Activated CD4-positive, alpha-beta T cell treated with anti-CD3 and anti-CD28 coated beads for 36 hours (primary cell): Measurements from ENCODE around the gene MOK. TPM values are rescaled to one million over a fixed set of nuclear protein-coding genes. Genes with fewer than 3 reads are reported as not detected.

Experiments used
- ATAC-seq: fragments of 200-7000 bp; cut with Tn5 transposase; one replicate; pipeline ENCODE4 v1.10.0; 2021; ENCODE audit warnings: mild to moderate bottlenecking, moderate library complexity
- CTCF ChIA-PET: fragments of 350-600 bp; sonication (Branson Sonifier 250); formaldehyde crosslinking; loops from one replicate; lab custom pipeline; 2021; ENCODE audit warnings: antibody characterized with exemption; lab: Charles Lee
- POLR2A ChIA-PET: fragments of 350-600 bp; sonication (Branson Sonifier 250); formaldehyde crosslinking; loops from one replicate; lab custom pipeline; 2021; ENCODE audit warnings: antibody characterized with exemption, inconsistent platforms; lab: Charles Lee
- DNase-seq: peaks from one replicate; pipeline ENCODE4 v3.0.0-alpha.2; 2020
- H3K27ac Mint-ChIP-seq: one replicate; pipeline ENCODE4 v1.8.0; 2021; ENCODE audit warnings: mixed read lengths
- H3K27me3 Mint-ChIP-seq: one replicate; pipeline ENCODE4 v1.8.0; 2021; ENCODE audit warnings: mixed read lengths
- H3K36me3 Mint-ChIP-seq: one replicate; pipeline ENCODE4 v1.8.0; 2021; ENCODE audit warnings: low read depth, mixed read lengths
- H3K4me1 Mint-ChIP-seq: one replicate; pipeline ENCODE4 v1.8.0; 2021; ENCODE audit warnings: mixed read lengths
- H3K4me3 Mint-ChIP-seq: one replicate; pipeline ENCODE4 v1.8.0; 2021; ENCODE audit warnings: mild to moderate bottlenecking, moderate library complexity, mixed read lengths
- H3K9me3 Mint-ChIP-seq: one replicate; pipeline ENCODE4 v1.8.0; 2021; ENCODE audit warnings: low read depth, mixed read lengths
- intact Hi-C, 2 experiments: fragments of 100-400 bp; cut with DNase I in 1 of 2; cut with micrococcal nuclease in 1 of 2; formaldehyde crosslinking; loops; one replicate each; pipeline versions ENCODE4 v1.14.2 to v1.15.1; 2022 to 2024; cut with DNase I, micrococcal nuclease
- total RNA-seq, 2 experiments: library from RNA; stranded (reverse); gene quantifications; one replicate each; pipeline ENCODE4 v1.2.3, GENCODE V29; 2021

Gene MOK
- total RNA-seq, 2 experiments from 2014 or later, result 6.5 to 6.6 TPM

DNA sequence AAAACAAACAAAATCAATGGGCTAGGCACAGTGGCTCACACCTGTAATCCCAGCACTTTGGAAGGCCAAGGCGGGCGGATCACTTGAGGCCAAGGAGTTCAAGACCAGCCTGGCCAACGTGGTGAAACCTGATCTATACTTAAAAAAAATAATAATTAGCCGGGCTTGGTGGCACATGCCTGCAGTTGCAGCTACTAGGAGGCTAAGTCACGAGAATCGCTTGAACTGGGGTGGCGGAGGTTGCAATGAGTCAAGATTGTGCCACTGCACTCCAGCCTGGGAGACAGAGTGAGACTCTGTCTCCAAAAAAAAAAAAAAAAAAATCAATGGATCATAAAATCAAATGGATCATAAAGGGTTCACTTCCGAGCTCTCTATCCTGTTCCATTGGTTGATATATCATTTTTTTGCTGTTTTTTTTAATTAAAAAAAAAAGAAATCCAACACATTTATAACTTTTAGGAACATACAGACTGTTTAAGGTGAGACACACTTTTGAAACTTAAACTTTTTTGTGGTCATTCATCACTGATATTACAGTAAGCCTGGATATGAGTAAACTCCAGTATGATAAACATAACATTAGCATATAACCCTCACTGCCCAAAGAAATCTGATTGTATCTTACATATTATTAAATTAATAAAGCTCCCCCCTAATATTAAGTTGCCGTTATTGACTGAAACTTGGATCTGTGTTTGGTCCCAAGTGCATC lies 22.1 kb downstream of the MOK start:
- POLR2A ChIA-PET, result no interaction called here
- no peak overlapping the region for H3K4me3 Mint-ChIP-seq
- no peaks in the 10 kb centered on the region for H3K27me3 Mint-ChIP-seq
- H3K36me3 Mint-ChIP-seq, result no peaks in the 10 kb centered on the region
- CTCF ChIA-PET, result no interaction called here
- intact Hi-C loops, result no loop called here
- H3K4me1 Mint-ChIP-seq, result no peaks in the 10 kb centered on the region
- DNase-seq (no peak), ATAC-seq (no peak)
- no peak overlapping the region for H3K27ac Mint-ChIP-seq
- no peaks in the 10 kb centered on the region for H3K9me3 Mint-ChIP-seq

DNA sequence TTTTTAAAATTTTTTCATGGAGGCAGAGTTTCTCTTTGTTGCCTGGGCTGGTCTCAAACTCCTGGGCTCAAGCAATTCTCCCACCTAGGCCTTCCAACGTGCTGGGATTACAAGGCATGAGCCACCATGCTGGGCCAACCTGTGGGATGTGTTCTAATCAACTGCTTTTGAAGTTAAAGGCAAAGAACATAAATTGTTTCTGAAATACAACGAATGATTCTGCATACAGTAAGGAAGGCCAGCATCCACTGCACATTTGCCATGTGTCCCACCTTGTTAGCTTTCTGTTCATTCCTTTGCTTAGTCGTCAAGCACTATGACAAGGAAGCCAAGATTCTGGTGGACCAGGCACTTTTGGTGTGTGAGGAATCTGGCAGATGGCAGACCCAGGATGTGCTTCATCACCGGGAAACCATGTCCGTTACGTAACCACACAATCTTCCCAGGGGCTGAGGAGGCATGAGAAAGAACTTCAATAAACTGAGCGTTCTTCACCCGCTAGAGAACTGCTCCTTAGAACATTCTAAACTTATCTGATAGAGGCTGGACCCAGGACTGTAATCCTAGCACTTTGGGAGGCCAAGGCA lies 24.5 kb downstream of the MOK start:
- no peak for ATAC-seq
- Mint-ChIP-seq H3K27ac (no peak overlapping the region), H3K27me3 (no peaks in the 10 kb centered on the region), H3K4me3 (no peak overlapping the region), H3K9me3 (no peaks in the 10 kb centered on the region), H3K36me3 (no peaks in the 10 kb centered on the region), H3K4me1 (no peaks in the 10 kb centered on the region)
- intact Hi-C loops, result no loop called here
- DNase-seq, result no peak
- ChIA-PET CTCF (no interaction called here), POLR2A (no interaction called here)

GRCh38 chr14:102279688-102280348 lies 25.1 kb downstream of the MOK start:
- intact Hi-C loops, result no loop called here
- POLR2A ChIA-PET, result no interaction called here
- Mint-ChIP-seq H3K4me1 (no peaks in the 10 kb centered on the region), H3K36me3 (no peaks in the 10 kb centered on the region), H3K9me3 (no peaks in the 10 kb centered on the region), H3K27me3 (no peaks in the 10 kb centered on the region), H3K27ac (no peak overlapping the region), H3K4me3 (no peak overlapping the region)
- CTCF ChIA-PET, result no interaction called here
- ATAC-seq (peak; percentile 79), DNase-seq (peak; percentile 50)

DNA sequence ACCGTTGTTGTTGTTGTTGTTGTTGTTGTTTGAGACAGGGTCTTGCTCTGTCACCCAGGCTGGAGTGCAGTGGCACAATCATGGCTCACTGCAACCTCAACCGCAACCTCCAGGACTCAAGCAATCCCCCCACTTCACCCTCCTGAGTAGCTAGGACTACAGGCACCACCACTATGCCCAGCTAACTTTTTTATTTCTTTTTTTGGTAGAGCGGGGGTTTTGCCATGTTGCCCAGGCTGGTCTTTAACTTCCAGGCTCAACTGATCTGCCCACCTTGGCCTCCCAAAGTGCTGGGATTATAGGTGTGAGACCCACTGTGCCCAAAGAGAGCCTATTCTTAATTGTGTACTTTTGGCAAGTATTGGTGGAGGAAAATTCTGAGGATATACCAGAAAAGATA lies 25.7 kb downstream of the MOK start:
- H3K4me1 Mint-ChIP-seq, result no peaks in the 10 kb centered on the region
- H3K27ac Mint-ChIP-seq, result no peak overlapping the region
- ChIA-PET POLR2A (no interaction called here), CTCF (no interaction called here)
- no peaks in the 10 kb centered on the region for H3K9me3 Mint-ChIP-seq
- DNase-seq, result no peak
- H3K27me3 Mint-ChIP-seq, result no peaks in the 10 kb centered on the region
- no peak overlapping the region for H3K4me3 Mint-ChIP-seq
- no peaks in the 10 kb centered on the region for H3K36me3 Mint-ChIP-seq
- ATAC-seq, result no peak
- intact Hi-C loops, result no loop called here

- no peaks in the 10 kb centered on the region for H3K27me3 Mint-ChIP-seq
- no peak overlapping the region for H3K4me3 Mint-ChIP-seq
- no peak for DNase-seq
- no peak overlapping the region for H3K27ac Mint-ChIP-seq
- intact Hi-C loops, result no loop called here
- CTCF ChIA-PET, result no interaction called here
- ATAC-seq, result no peak
- POLR2A ChIA-PET, result no interaction called here
- no peaks in the 10 kb centered on the region for H3K36me3 Mint-ChIP-seq
- no peaks in the 10 kb centered on the region for H3K9me3 Mint-ChIP-seq
- H3K4me1 Mint-ChIP-seq, result no peaks in the 10 kb centered on the region
Observed at GRCh38 chr14:102278631-102278935, 26.4 kb downstream of the MOK start.

- H3K27me3 Mint-ChIP-seq, result no peaks in the 10 kb centered on the region
Observed at GRCh38 chr14:102277874-102278630, 26.9 kb downstream of the MOK start.

GRCh38 chr14:102275866-102276265 lies 29.1 kb downstream of the MOK start:
- Mint-ChIP-seq H3K36me3 (no peaks in the 10 kb centered on the region), H3K4me3 (no peak overlapping the region), H3K27ac (no peak overlapping the region), H3K9me3 (no peaks in the 10 kb centered on the region), H3K4me1 (peaks cover 6% of the 10 kb centered on the region), H3K27me3 (no peaks in the 10 kb centered on the region)
- ChIA-PET CTCF (no interaction called here), POLR2A (no interaction called here)
- intact Hi-C loops, result no loop called here
- no peak for ATAC-seq
- no peak for DNase-seq

More at GRCh38 chr14:102277874-102278630, 26.9 kb downstream of the MOK start:
- Mint-ChIP-seq H3K27ac (no peak overlapping the region), H3K4me3 (no peak overlapping the region), H3K9me3 (no peaks in the 10 kb centered on the region), H3K4me1 (no peaks in the 10 kb centered on the region), H3K36me3 (no peaks in the 10 kb centered on the region)
- ATAC-seq (no peak), DNase-seq (no peak)
- intact Hi-C loops, result no loop called here
- POLR2A ChIA-PET, result no interaction called here
- CTCF ChIA-PET, result no interaction called here

DNA sequence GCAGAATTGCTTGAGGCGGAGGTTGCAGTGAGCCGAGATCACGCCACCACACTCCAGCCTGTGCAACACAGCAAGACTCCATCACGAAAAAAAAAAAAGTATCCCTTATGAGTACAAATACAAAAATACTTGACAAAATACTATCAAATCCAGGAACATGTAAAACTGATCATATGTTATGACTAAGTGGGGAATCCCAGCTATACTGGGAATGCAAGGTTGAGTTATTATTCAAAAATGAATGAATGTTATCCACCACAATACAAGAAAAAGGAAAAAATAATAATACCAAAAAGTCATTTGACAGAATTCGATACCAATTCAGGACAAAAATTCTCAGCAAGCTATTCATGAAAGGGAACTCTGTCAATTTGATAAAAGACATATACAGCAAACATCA lies 32.6 kb downstream of the MOK start:
- intact Hi-C loops, result no loop called here
- DNase-seq, result no peak
- Mint-ChIP-seq H3K27ac (no peak overlapping the region), H3K9me3 (no peaks in the 10 kb centered on the region), H3K4me1 (peaks cover 6% of the 10 kb centered on the region), H3K27me3 (no peaks in the 10 kb centered on the region), H3K4me3 (no peak overlapping the region), H3K36me3 (no peaks in the 10 kb centered on the region)
- POLR2A ChIA-PET, result interaction anchor here (0.6 to 0.8 kb wide), 3 partner anchors 71 to 275 kb away, joined by 4 to 16 read pairs (median 5); no protein-coding TSS in a partner anchor
- no peak for ATAC-seq
- CTCF ChIA-PET, result no interaction called here

GRCh38 chr14:102264775-102265174 lies 40.2 kb downstream of the MOK start:
- no peak for ATAC-seq
- ChIA-PET POLR2A (no interaction called here), CTCF (interaction anchor here (1.0 kb wide), 1 partner anchor 260 kb away, joined by 3 read pairs; no protein-coding TSS in a partner anchor)
- Mint-ChIP-seq H3K36me3 (no peaks in the 10 kb centered on the region), H3K9me3 (no peaks in the 10 kb centered on the region), H3K27ac (no peak overlapping the region), H3K27me3 (no peaks in the 10 kb centered on the region), H3K4me3 (no peak overlapping the region), H3K4me1 (no peaks in the 10 kb centered on the region)
- DNase-seq, result no peak
- intact Hi-C loops, result no loop called here

DNA sequence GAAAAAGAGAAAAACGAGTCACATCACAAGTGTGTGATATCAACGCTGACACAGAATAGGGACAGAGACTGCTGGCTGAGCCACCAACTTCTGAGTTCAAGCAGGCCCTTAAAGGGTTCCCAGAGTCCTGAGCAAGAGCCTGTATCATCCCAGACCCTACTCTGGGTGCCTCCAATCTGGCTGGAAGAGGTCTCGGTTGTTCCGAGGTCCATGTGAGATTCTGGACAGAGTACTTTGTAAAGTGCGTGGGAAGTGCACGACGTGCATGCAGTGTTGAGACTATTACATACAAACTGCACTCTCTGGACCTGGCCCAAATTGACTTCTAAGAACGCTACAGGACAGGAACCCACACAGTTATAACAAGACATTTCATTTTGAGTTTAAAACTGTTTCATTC lies 40.6 kb downstream of the MOK start:
- CTCF ChIA-PET, result interaction anchor here (1.0 kb wide), 1 partner anchor 260 kb away, joined by 3 read pairs; no protein-coding TSS in a partner anchor
- peak; percentile 39 for ATAC-seq

GRCh38 chr14:102262929-102263462 lies 42.0 kb downstream of the MOK start:
- ATAC-seq, result no peak
- Mint-ChIP-seq H3K36me3 (no peaks in the 10 kb centered on the region), H3K27me3 (no peaks in the 10 kb centered on the region), H3K4me1 (no peaks in the 10 kb centered on the region), H3K4me3 (no peak overlapping the region), H3K27ac (no peak overlapping the region), H3K9me3 (no peaks in the 10 kb centered on the region)
- DNase-seq, result no peak
- ChIA-PET POLR2A (no interaction called here), CTCF (no interaction called here)
- intact Hi-C loops, result no loop called here

More for the DNA sequence above, 40.6 kb downstream of the MOK start:
- no peaks in the 10 kb centered on the region for H3K36me3 Mint-ChIP-seq
- H3K4me3 Mint-ChIP-seq, result no peak overlapping the region
- no peaks in the 10 kb centered on the region for H3K4me1 Mint-ChIP-seq
- intact Hi-C loops, result no loop called here
- no peak for DNase-seq
- no peaks in the 10 kb centered on the region for H3K27me3 Mint-ChIP-seq
- no peaks in the 10 kb centered on the region for H3K9me3 Mint-ChIP-seq
- no peak overlapping the region for H3K27ac Mint-ChIP-seq
- POLR2A ChIA-PET, result no interaction called here
